Stimulated activated effector memory CD8-positive, alpha-beta T cell treated with anti-CD3 and anti-CD28 coated beads, Interleukin-12 subunit alpha, Interleukin-12 subunit beta, amount 100 ng/mL, for 72 hours (primary cell): ENCODE results near the gene ABCB1.
A peak's percentile ranks its signal among the peaks of the same experiment; 100 is the strongest.
"Not testable (repeated sequence)": the region's sequence is repeated elsewhere in the genome, so short reads cannot be mapped to it uniquely, and the experiment has no call there.

Source experiments
- ATAC-seq: fragments of 150-1000 bp; cut with Tn5 transposase; 2 replicates; pipeline ENCODE4 v1.10.0; 2021
- DNase-seq, 2 donors: peaks; one replicate each; pipeline ENCODE4 v3.0.0; 2021 to 2022; ENCODE audit warnings: low spot score in 2 of 2
- H3K27ac Mint-ChIP-seq: one replicate; pipeline ENCODE4 v1.8.0; 2022; ENCODE audit warnings: mild to moderate bottlenecking, mixed read lengths
- H3K36me3 Mint-ChIP-seq: one replicate; pipeline ENCODE4 v1.8.0; 2022; ENCODE audit warnings: mild to moderate bottlenecking, mixed read lengths
- H3K4me1 Mint-ChIP-seq: one replicate; pipeline ENCODE4 v1.8.0; 2022; ENCODE audit warnings: mixed read lengths
- H3K4me3 Mint-ChIP-seq: one replicate; pipeline ENCODE4 v1.8.0; 2022; ENCODE audit warnings: mild to moderate bottlenecking, mixed read lengths
- H3K9me3 Mint-ChIP-seq: one replicate; pipeline ENCODE4 v1.8.0; 2022; ENCODE audit warnings: mixed read lengths

The ABCB1 gene

DNA sequence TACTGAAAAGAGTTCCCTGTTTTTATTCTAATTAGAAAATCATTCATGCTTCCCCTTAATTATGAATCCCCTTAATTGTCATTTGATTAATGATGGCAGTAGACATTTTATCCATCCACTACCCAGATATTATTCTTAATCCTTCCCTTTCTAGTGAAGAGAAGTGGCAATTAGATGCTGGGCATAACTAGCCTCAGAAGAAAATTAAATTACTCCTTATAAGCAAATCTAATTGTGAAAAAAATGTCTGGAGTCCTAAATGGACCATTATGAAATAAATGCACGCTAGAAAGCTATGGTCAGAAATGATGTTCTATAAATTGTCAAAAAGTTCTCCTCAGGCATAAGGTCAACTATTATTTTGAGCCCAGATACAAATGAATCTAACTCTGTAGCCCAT, 4.5 kb downstream of the ABCB1 start:
- no peak for ATAC-seq
- no peak for DNase-seq
- Mint-ChIP-seq H3K4me1 (peaks cover 20% of the 10 kb centered on the region), H3K4me3 (no peak overlapping the region), H3K36me3 (peaks cover 11% of the 10 kb centered on the region), H3K27ac (no peak overlapping the region), H3K9me3 (no peaks in the 10 kb centered on the region)

DNA sequence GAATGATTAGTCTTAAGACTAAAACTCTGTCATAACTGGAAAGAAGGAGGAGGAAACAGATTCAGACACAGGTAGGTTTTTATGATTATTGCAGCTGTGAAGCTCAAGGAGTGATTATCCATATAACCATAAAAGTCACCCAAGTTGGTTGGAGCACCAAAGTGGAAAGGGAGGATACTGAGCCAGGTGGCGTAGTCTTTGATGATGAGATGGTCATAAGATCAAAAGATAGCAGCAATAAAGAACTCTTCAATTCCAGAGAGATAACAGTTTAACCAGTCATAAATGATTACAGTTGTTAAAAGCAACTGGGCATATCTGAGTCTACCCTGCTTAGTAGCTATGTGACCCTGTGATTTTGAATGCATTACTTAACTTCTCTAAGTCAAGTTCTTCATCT, 8.4 kb downstream of the ABCB1 start:
- Mint-ChIP-seq H3K4me1 (no peaks in the 10 kb centered on the region), H3K9me3 (no peaks in the 10 kb centered on the region), H3K27ac (no peak overlapping the region), H3K4me3 (no peak overlapping the region), H3K36me3 (no peaks in the 10 kb centered on the region)
- peak; percentile 38 for ATAC-seq
- DNase-seq = no peak

DNA sequence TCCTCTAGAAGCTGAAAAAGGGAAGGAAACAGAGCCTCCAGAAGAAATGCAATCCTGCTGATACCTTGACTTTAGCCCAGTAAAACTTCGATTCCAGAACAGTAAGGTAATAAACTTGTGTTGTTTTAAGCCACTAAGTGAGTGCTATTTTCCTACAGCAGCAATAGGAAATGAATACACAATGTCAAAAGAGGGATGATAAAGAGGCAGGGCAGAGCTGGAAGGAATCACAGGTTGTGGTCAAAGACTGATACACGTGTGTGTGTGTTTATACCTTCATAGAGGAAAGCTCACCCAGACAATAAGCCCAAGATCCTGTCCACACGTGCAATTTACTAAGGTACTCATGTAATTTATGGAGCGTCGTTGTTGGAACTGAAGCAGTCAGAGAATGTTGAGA, 9.5 kb downstream of the ABCB1 start:
- no peak for DNase-seq
- H3K36me3 Mint-ChIP-seq = no peaks in the 10 kb centered on the region
- no peak overlapping the region for H3K4me3 Mint-ChIP-seq
- H3K9me3 Mint-ChIP-seq = no peaks in the 10 kb centered on the region
- H3K27ac Mint-ChIP-seq = no peak overlapping the region
- peaks cover 5% of the 10 kb centered on the region for H3K4me1 Mint-ChIP-seq
- no peak for ATAC-seq

GRCh38 chr7:87590578-87590977, 10.1 kb downstream of the ABCB1 start:
- ATAC-seq = peak; percentile 61
- no peaks in the 10 kb centered on the region for H3K36me3 Mint-ChIP-seq
- no peaks in the 10 kb centered on the region for H3K9me3 Mint-ChIP-seq
- no peak overlapping the region for H3K27ac Mint-ChIP-seq
- H3K4me3 Mint-ChIP-seq = no peak overlapping the region
- no peak for DNase-seq
- peaks cover 9% of the 10 kb centered on the region for H3K4me1 Mint-ChIP-seq

- Mint-ChIP-seq H3K4me3 (no peak overlapping the region), H3K27ac (no peak overlapping the region), H3K36me3 (peaks cover 8% of the 10 kb centered on the region), H3K4me1 (peaks cover 9% of the 10 kb centered on the region), H3K9me3 (no peaks in the 10 kb centered on the region)
- ATAC-seq (no peak), DNase-seq (no peak)
Observed at GRCh38 chr7:87589631-87590030, 11.1 kb downstream of the ABCB1 start.

DNA sequence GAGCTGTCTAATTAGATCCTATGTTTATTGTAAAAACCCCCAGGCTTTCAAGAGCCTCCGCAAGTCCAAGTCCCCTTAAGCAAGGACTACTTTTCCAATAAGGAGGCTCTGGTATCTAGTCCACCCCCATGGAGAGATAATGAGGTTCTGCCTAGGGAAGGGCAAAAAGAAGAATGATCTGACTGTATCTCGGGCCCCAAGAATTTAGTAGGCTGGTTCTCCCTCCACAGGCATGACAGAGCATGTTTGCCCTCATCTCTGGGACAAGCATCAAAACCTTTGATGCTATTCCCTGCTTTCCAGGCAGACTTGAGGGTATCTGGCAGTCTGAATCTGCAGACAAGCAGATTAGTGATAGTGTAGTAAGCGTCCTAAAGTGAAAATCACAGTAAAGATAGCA, 19.0 kb downstream of the ABCB1 start:
- Mint-ChIP-seq H3K4me1 (peaks cover 15% of the 10 kb centered on the region), H3K9me3 (peaks cover 2% of the 10 kb centered on the region), H3K36me3 (peaks cover 17% of the 10 kb centered on the region), H3K27ac (no peak overlapping the region), H3K4me3 (no peak overlapping the region)
- ATAC-seq (no peak), DNase-seq (no peak)

GRCh38 chr7:87580636-87581035, 20.0 kb downstream of the ABCB1 start:
- H3K4me3 Mint-ChIP-seq = no peak overlapping the region
- H3K9me3 Mint-ChIP-seq = peaks cover 2% of the 10 kb centered on the region
- H3K27ac Mint-ChIP-seq = peak overlapping the region; percentile 7
- peaks cover 17% of the 10 kb centered on the region for H3K36me3 Mint-ChIP-seq
- no peak for ATAC-seq
- no peak for DNase-seq
- H3K4me1 Mint-ChIP-seq = peaks cover 8% of the 10 kb centered on the region

DNA sequence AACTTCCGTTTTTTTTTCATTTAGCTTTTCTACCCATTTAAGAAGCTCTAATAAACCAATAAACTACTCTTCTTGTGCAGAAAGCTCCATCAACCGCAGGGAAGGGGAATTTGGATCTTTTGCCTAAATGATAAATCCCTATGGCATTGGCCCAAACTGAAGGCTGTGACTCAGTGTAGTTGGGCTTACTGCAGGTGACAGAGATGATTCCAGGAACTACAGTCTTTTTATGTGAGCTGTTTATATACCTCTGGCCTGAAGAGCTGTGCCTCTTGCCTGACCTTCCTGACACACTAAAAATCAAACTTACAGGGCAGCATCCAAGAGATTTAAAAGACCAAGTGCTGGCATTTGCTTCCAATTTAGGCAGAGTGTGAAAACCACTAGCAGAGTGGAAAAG, 25.2 kb downstream of the ABCB1 start:
- ATAC-seq = peak; percentile 48

DNA sequence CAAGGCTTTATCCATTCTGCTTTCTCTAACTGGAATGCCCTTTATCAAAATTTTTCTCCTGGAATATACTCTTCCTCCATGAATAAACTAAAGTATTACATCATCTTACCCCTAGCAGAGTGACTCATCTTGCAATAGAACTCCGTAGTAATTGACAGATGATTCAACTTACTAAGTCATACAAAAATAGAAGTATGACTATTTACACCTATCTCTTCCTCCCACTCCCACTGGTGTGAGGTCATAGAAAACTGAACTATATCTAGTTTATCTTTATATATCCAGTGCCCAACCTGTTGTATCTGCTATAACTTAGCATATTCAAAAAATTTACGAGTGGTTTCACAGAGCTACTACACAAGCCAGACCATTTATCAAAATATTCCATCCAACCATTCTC, 26.1 kb downstream of the ABCB1 start:
- H3K4me3 Mint-ChIP-seq = no peak overlapping the region
- peak; percentile 97 for ATAC-seq

More for the DNA sequence above, 25.2 kb downstream of the ABCB1 start:
- no peak for DNase-seq
- peaks cover 2% of the 10 kb centered on the region for H3K9me3 Mint-ChIP-seq
- peaks cover 6% of the 10 kb centered on the region for H3K36me3 Mint-ChIP-seq
- H3K27ac Mint-ChIP-seq = peak overlapping the region; percentile 44
- H3K4me1 Mint-ChIP-seq = peaks cover 37% of the 10 kb centered on the region
- H3K4me3 Mint-ChIP-seq = peak overlapping the region; percentile 14

GRCh38 chr7:87572513-87572912, 28.2 kb downstream of the ABCB1 start:
- H3K9me3 Mint-ChIP-seq, H3K36me3 Mint-ChIP-seq, H3K4me3 Mint-ChIP-seq, H3K27ac Mint-ChIP-seq, ATAC-seq, DNase-seq: not testable (repeated sequence)
- H3K4me1 Mint-ChIP-seq = peaks cover 33% of the 10 kb centered on the region

More for the DNA sequence above, 26.1 kb downstream of the ABCB1 start:
- peaks cover 6% of the 10 kb centered on the region for H3K36me3 Mint-ChIP-seq
- peak overlapping the region; percentile 74 for H3K27ac Mint-ChIP-seq
- H3K4me1 Mint-ChIP-seq = peaks cover 33% of the 10 kb centered on the region
- DNase-seq = no peak
- H3K9me3 Mint-ChIP-seq = peaks cover 1% of the 10 kb centered on the region

DNA sequence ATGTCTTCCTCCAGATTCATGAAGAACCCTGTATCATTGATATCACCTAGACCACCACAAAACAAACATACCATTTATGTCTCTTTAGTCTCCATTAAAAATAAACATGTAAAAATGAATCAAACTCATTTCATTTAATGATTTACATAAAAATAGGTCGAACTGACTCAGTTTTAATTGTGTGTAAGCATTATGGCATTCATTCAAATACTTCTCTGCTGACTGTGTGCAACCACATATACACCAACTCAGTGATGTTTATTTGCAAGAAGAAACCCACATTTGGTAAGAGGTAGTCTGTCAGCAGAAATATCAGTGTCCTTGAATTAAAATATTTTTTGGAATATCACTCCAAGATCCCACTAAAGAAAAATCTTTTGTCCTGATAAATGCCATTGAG, 30.5 kb downstream of the ABCB1 start:
- DNase-seq = no peak
- Mint-ChIP-seq H3K9me3 (no peaks in the 10 kb centered on the region), H3K27ac (no peak overlapping the region), H3K4me1 (peaks cover 28% of the 10 kb centered on the region), H3K4me3 (no peak overlapping the region), H3K36me3 (peaks cover 16% of the 10 kb centered on the region)
- peak; percentile 69 for ATAC-seq

DNA sequence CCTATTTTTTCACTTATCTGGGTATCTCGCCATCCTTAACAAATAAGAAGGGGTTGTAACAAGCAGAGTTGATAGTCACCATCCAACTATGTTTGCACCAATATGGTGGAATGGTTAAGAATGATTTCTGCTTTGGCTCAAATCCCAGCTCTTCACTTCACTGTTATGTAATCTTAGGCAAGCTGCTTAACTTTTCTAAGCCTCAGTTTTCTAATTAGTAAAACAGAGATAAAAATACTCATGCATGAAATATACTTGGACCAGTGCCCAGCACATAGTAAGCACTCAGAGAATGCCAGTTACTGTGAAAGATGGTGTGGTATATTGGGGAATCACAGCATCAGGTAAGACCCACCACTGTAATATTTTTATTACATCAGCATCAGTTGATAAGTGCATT, 33.6 kb downstream of the ABCB1 start:
- Mint-ChIP-seq H3K36me3 (peaks cover 17% of the 10 kb centered on the region), H3K9me3 (no peaks in the 10 kb centered on the region), H3K4me1 (peaks cover 15% of the 10 kb centered on the region), H3K4me3 (no peak overlapping the region), H3K27ac (no peak overlapping the region)
- ATAC-seq = no peak
- DNase-seq = no peak

- ATAC-seq (no peak), DNase-seq (no peak)
- H3K9me3 Mint-ChIP-seq = no peaks in the 10 kb centered on the region
- peaks cover 12% of the 10 kb centered on the region for H3K4me1 Mint-ChIP-seq
- H3K36me3 Mint-ChIP-seq = peaks cover 17% of the 10 kb centered on the region
- H3K4me3 Mint-ChIP-seq = no peak overlapping the region
- H3K27ac Mint-ChIP-seq = no peak overlapping the region
Observed at GRCh38 chr7:87566311-87566900, 34.3 kb downstream of the ABCB1 start.

- Mint-ChIP-seq H3K9me3 (no peaks in the 10 kb centered on the region), H3K27ac (no peak overlapping the region), H3K4me3 (no peak overlapping the region), H3K4me1 (peaks cover 7% of the 10 kb centered on the region), H3K36me3 (peaks cover 17% of the 10 kb centered on the region)
- no peak for ATAC-seq
- no peak for DNase-seq
Observed at GRCh38 chr7:87565877-87566276, 34.8 kb downstream of the ABCB1 start.

DNA sequence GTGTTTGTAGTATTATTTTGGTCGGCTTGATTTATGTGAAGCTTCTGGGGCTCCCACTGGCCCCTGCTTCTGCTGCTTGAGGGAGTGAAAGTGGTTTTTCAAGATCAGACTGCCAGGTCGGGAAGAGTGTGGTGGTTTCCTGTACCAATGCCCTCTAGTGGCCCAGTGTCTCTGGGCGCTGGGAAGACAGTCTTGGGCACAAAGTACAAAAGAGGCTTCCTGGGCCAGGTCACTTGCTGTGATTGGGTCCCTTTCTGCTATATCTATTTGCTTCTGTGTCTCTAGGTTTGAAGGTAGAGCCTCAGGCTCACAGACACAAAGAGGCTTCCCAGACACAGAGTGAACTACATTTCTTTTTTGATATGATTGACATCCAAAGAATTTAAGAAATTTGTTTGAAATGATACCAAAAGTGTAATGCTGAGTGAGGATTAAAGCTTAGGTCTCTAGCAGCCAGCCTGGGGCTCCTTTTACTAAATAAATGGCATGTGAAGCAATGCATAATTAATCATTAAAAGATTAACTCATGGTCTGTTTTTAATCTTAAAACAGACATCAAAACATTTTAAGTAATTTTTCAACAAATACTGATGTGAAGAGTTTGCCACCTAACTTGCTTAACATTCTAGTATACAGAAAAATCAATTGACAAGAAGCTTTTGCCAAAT, 36.3 kb downstream of the ABCB1 start:
- DNase-seq (no peak), ATAC-seq (peak; percentile 76)
- Mint-ChIP-seq H3K36me3 (peaks cover 27% of the 10 kb centered on the region), H3K9me3 (no peaks in the 10 kb centered on the region), H3K27ac (peak overlapping the region; percentile 29), H3K4me1 (peaks cover 5% of the 10 kb centered on the region), H3K4me3 (no peak overlapping the region)

GRCh38 chr7:87561702-87562101, 39.0 kb downstream of the ABCB1 start:
- ATAC-seq (no peak), DNase-seq (no peak)
- Mint-ChIP-seq H3K4me1 (peaks cover 5% of the 10 kb centered on the region), H3K36me3 (peaks cover 31% of the 10 kb centered on the region), H3K27ac (no peak overlapping the region), H3K4me3 (no peak overlapping the region), H3K9me3 (no peaks in the 10 kb centered on the region)
